ENCODE measurements around the gene PPFIA4.

PPFIA4 gene

GRCh38 chr1:203117611-203118575, 91.6 kb downstream of the PPFIA4 start:
- DNase-seq (ENCODE audit: extremely low read depth, low read depth) = peak; percentile 22
- peak; percentile 85 for TF ChIP-seq CTCF (IDR thresholded peaks at IDR 0.05; ENCODE audit: low read depth, low read length)

GRCh38 chr1:203120325-203121153, 94.2 kb downstream of the PPFIA4 start:
- DNase-seq (ENCODE audit: extremely low read depth, low read depth) = no peak
- TF ChIP-seq CTCF (IDR thresholded peaks at IDR 0.05; ENCODE audit: low read depth, low read length) = no peak

GRCh38 chr1:203121186-203122015, 95.1 kb downstream of the PPFIA4 start:
- DNase-seq (ENCODE audit: extremely low read depth, low read depth) = no peak
- no peak for TF ChIP-seq CTCF (IDR thresholded peaks at IDR 0.05; ENCODE audit: low read depth, low read length)

GRCh38 chr1:203122159-203122558, 95.9 kb downstream of the PPFIA4 start:
- no peak for TF ChIP-seq CTCF (IDR thresholded peaks at IDR 0.05; ENCODE audit: low read depth, low read length)
- no peak for DNase-seq (ENCODE audit: extremely low read depth, low read depth)

- TF ChIP-seq CTCF (IDR thresholded peaks at IDR 0.05; ENCODE audit: low read depth, low read length) = no peak
- no peak for DNase-seq (ENCODE audit: extremely low read depth, low read depth)
These were observed 97.7 kb downstream of the PPFIA4 start for GRCh38 chr1:203124011-203124410.

GRCh38 chr1:203124546-203125317, 98.4 kb downstream of the PPFIA4 start:
- TF ChIP-seq CTCF (IDR thresholded peaks at IDR 0.05; ENCODE audit: low read depth, low read length) = no peak
- DNase-seq (ENCODE audit: extremely low read depth, low read depth) = no peak

All from AG09319 (cell line).